Cardiac fibroblast (primary cell): ENCODE data around the gene MBLAC1.
"Not testable (repeated sequence)": the region's sequence is repeated elsewhere in the genome, so short reads cannot be mapped to it uniquely, and the experiment has no call there.

ENCODE experiments used
- DNase-seq, 2 donors: peaks; one replicate each; pipeline versions ENCODE4 v3.0.0 to v3.0.0-alpha.2; 2010; ENCODE audit warnings: low read depth in 2 of 2
- H3K4me3 ChIP-seq, 2 donors: replicated peaks in 1 of 2; 1 replicate in 1 of 2; 2 replicates in 1 of 2; pipeline ENCODE4 v1.5.1; 2011; ENCODE audit warnings: low read depth in 2 of 2, low read length in 2 of 2, mild to moderate bottlenecking in 2 of 2, moderate library complexity in 1 of 2
- CTCF ChIP-seq: IDR thresholded peaks from one replicate; pipeline ENCODE4 v1.5.1; 2011; ENCODE audit warnings: low read depth, mild to moderate bottlenecking, low read length, inconsistent platforms

MBLAC1 gene

GRCh38 chr7:100130608-100131453 lies 4.1 kb downstream of the MBLAC1 start:
- TF ChIP-seq CTCF, result peak; percentile 83
- no peak overlapping the region for H3K4me3 ChIP-seq
- DNase-seq, result peak; percentile 62 to 66

GRCh38 chr7:100132126-100132525 lies 5.4 kb downstream of the MBLAC1 start:
- no peak for DNase-seq
- no peak overlapping the region for H3K4me3 ChIP-seq
- TF ChIP-seq CTCF, result no peak

- H3K4me3 ChIP-seq, result no peak overlapping the region
- peak; percentile 73 to 79 for DNase-seq
- TF ChIP-seq CTCF, result peak; percentile 96
These were observed 6.0 kb downstream of the MBLAC1 start for GRCh38 chr7:100132697-100133151.

- TF ChIP-seq CTCF, result no peak
- DNase-seq, result no peak
- no peak overlapping the region for H3K4me3 ChIP-seq
These were observed 11.3 kb downstream of the MBLAC1 start for GRCh38 chr7:100137851-100138760.

- DNase-seq, result no peak
- H3K4me3 ChIP-seq, result no peak overlapping the region
- TF ChIP-seq CTCF, result no peak
These were observed 14.8 kb downstream of the MBLAC1 start for GRCh38 chr7:100141555-100141949.

- no peak for DNase-seq
- no peak for TF ChIP-seq CTCF
- H3K4me3 ChIP-seq, result no peak overlapping the region
These were observed 15.7 kb downstream of the MBLAC1 start for GRCh38 chr7:100142461-100142860.

GRCh38 chr7:100146350-100146749 lies 19.6 kb downstream of the MBLAC1 start:
- peak; percentile 40 to 81 for DNase-seq
- H3K4me3 ChIP-seq, result not testable (repeated sequence)
